ENCODE results near the gene CELF2.

DNA sequence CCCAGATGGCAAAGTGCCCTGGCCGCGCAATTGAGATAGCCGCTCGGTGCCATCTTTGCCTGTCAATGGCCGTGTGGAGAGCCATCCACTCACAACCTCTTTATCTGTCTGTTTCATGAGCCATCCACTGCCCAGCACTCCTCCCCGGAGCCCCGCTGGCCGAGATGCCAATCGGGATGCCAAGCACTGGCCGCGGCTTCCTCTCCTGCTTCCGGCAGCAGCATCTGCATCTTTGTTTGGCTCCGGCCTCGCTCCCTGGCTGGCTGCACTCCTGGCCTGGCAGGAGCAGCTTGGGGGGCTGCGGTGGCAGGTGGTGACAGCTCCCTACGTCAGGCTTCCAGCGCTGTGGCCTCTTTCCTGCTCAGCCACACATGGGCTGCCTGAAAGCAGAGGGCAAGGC is 362.1 kb downstream of the CELF2 start:
- TF ChIP-seq POLR2A (IDR thresholded peaks at IDR 0.05), result no peak
- TF ChIP-seq, protein P1, sequence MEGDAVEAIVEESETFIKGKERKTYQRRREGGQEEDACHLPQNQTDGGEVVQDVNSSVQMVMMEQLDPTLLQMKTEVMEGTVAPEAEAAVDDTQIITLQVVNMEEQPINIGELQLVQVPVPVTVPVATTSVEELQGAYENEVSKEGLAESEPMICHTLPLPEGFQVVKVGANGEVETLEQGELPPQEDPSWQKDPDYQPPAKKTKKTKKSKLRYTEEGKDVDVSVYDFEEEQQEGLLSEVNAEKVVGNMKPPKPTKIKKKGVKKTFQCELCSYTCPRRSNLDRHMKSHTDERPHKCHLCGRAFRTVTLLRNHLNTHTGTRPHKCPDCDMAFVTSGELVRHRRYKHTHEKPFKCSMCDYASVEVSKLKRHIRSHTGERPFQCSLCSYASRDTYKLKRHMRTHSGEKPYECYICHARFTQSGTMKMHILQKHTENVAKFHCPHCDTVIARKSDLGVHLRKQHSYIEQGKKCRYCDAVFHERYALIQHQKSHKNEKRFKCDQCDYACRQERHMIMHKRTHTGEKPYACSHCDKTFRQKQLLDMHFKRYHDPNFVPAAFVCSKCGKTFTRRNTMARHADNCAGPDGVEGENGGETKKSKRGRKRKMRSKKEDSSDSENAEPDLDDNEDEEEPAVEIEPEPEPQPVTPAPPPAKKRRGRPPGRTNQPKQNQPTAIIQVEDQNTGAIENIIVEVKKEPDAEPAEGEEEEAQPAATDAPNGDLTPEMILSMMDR (IDR thresholded peaks at IDR 0.05), result no peak

Data from sigmoid colon (tissue), 3 donors.